Stimulated activated CD8-positive, alpha-beta memory T cell treated with anti-CD3 and anti-CD28 coated beads, Interleukin-12 subunit alpha, Interleukin-12 subunit beta, amount 100 ng/mL, for 1 hour (primary cell): Measurements from ENCODE around the gene KCNA2.

ENCODE experiments used
- DNase-seq: peaks from one replicate; pipeline ENCODE4 v3.0.0-alpha.2; 2020; ENCODE audit warnings: low read depth

KCNA2 gene

DNA sequence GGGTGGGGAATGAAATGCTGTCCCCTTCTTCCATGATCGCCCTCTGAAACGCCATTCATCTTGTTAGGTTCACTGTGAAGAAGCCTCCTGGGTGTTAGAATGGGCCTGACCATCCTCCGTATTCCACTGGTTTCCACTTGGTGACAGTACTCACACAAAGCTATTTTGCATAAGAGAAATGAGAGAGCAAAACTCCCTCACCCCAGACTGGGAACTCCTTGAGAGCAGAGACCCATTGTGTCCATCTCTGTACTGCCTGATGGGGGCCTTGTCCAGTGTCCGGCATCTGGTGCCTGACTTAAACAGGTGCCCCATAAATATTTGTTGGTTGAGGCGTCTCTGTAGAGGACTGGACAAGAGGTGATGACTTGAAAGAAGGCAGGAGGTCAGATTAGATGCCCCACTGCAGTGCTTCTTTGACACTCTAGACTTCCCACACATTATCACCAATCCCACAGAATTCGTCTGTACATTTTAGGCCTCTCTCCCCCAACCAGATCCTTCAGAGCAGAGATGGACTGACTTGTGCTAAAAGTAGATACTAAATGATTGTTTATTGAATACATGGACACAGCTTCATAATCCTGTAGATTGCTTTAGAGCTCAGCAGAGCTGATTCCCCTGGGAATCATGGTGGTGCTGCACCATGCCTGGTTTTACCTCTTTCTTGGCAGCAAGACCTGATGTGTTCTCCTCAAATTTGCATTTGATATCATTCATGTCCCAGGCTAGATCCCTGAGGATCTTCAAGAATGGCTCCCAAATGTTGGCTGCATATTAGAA is 22.4 kb upstream of the KCNA2 start:
- DNase-seq, result no peak

DNA sequence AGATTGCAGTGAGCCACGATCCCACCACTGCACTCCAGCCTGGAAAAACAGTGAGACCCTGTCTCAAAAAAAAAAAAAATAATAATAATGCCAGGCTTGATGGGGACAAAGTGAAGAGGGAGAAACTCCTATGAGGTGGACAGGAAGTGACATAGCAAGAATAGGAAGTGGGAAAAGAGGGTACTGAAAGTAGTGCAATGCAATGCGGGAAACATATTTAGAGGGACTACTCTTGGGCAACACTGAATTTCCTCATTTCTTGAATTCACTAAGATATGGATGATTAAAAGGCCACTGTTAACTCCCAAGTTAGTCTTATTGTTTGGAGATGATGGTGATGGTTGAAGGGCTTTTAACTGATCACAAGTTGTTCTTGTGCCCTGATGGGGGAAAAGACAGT is 21.6 kb upstream of the KCNA2 start:
- no peak for DNase-seq

DNA sequence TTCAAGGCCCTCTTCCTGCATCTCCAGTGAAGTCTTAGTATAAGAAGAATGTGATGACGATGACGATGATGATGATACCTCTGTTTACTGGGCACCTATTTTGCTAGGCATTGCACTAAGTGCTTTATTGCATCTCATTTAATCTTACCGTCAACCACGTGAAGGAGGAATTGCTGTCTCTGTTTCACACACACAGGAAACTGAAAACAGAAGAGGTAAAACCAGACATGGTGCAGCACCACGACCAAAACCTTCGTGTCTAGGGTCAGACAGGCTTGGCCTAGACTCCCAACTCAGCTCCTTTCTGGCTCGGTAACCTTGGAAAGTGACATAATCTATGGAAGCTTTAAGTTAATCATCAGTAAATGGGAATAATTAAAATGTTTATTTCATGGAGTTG is 20.7 kb upstream of the KCNA2 start:
- DNase-seq, result no peak

DNA sequence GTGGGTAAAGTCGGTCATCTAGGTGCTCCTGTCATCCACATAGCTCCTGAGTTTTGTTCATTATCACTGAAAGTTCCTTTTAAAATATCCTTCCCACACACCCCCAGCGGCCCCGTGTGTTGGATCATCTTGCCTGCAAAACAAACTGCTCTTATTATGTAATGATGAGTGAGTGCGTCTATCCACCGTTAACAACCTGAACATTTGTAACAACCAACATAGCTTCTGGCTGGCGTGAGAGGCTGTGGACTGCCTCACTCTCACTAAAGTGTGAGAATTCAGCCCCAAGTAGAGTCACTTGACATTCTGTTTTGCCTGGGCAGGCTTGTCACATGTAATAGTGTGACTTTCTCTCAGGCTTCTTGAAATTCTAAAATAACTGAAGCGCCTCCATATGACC is 14.5 kb upstream of the KCNA2 start:
- DNase-seq, result no peak

DNA sequence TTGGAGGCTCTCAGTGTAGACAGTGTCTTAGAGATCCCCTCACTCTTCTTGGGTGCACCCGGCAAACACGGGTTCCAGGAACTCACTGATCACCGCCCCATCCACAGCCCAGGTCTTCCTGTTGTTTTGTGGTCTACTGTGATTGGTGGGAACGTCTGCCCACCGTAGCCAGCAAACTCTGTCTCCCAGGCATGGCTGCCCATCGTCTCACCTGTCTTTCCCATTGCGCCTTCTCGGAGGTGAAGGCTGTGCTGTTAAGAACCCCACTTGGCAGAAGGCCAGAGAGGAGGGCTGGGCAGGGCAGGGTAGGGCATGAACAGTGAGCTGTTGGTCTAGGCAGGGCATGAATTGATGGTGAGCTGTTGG is 14.1 kb upstream of the KCNA2 start:
- no peak for DNase-seq

DNA sequence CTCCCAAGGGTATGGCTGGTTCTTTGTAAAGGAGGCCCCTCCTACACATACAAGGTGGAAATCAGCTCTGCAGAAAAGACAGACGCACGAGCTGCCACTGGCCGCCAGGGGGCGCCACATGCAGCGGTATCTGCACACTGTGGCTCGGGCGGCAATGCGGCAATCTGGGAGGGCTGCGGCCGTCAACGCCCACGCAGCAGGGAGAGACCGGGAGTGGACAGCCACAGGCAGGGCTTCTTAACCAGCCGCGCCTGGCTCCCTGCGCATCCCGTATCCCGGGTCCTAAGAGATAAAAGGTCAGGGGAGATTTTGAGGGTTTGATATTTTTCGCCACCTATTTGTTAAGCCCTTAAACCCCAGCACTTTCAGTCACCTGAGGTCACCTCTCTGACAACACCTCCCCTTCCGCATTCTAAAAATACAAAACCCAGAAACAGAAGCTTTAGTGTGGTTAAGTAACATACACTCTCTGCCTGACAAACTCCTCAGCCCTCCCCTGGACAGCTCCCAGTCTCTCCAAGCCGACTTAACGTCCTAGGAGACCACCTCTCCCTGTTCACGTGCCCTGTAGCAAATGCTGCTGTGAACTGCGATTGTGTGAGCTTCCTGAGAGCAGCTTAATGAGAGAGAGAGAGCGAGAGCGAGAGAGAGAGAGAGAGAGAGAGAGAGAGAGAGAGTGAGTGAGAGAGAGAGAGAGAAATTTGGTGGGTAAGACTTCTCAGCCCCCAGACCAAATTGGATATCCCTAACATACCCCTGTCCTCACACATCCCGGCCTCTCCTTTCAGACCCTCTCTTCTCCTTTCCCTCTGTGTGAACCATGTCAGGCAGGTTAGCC is 13.5 kb upstream of the KCNA2 start:
- peak; percentile 85 for DNase-seq

DNA sequence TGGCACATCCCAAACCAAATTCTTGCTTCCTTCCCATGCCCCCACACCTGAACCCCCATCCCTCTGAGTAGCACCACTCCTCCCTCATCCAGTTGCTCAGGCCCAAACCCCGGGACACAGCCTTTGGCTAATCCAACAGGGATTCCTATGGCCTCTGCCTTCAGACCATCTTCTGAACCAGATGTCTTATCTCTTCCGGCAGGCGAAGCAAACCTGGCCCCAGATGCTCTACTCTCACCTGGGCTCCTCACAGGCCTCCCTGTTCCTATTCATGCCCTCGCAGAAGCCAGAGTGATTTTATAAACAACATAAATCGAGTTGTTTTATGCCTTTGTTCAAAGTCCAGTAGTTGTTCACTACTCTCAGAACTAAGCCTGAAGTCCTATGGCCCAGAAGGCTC is 12.5 kb upstream of the KCNA2 start:
- no peak for DNase-seq

DNA sequence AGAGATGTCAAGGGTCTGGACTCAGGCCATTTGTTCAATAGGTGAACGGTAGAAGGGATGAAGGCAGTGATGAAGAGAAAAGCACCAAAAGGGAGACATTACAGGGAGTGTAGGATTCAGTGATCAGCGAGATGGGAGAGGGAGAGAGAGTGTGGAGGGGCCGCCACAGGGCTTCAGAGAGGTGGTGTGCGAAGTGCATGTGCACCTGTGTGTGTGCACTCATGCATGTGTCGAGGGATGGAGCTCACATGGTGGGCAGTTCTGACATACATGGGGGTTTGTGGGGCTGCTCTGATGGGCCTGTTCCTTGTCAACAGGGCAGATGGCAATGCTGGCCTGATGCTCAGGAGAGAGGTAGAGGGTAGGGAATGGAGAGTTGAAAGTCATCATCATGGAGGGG is 11.4 kb upstream of the KCNA2 start:
- DNase-seq, result no peak

DNA sequence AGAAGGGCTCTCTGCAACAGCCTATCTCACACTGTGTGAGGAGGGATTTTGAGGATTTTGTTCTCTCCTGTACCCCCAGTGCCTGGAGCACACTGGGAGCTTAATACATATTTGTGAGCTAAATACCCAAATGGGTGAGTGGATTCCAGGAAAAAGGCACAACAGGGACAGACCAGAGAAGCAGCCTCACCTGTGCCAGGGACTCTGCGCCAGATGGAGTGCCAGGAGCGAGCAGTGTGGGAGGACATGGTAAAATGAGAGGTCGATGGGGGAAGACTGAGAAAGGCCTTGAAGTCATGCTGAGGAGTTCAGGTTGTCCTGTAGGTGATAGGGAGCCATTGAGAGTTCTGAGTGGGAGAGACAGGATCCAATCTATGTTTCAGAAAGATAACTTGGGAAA is 11.0 kb upstream of the KCNA2 start:
- no peak for DNase-seq

DNA sequence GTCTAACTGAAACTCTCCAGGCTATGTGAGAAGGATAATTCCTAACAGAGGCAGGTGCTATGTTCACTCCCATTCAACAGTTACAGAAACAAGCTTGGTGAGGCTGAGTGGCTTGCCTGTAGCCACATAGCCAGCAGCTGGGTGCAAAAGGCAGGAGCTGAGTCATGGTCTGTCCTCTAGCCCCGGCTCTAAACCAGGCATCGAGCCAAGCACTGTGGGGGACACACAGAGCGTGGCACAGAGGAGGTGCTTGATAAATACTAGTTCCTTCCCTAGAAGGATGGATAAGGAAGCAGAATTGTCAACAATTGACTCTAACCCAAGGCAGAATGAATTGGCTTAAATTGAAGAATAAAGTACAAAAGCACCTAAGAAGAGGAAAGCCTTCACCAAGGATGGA is 10.4 kb upstream of the KCNA2 start:
- DNase-seq, result no peak

DNA sequence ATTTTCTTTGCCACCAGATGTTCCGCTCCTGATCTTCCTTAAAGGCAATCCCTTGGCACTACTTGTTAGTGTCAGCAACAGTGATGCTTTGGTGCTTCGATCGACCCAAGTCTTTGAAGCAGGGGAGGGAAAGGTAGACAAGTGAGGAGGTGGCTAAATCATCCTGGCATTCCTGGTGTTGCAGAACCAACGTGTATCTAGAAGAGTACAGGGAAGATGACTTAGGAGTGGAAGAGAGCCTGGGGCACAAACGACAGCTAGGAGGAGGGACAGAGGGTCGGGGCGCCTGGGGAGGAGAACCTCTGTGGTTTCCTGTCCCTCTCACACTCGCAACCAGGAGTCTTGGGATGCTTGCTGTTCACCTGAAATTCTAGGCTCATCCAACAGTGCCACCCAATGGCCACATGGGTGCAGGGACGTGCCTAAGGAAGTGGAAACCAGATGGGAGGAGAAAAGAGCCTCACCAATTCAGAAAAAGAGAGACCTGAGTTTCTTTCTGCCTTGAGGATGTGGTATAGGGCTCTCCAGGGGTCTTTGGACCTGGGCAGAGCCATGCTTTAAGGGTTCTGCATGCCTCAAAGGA is 9.5 kb upstream of the KCNA2 start:
- peak; percentile 26 for DNase-seq

DNA sequence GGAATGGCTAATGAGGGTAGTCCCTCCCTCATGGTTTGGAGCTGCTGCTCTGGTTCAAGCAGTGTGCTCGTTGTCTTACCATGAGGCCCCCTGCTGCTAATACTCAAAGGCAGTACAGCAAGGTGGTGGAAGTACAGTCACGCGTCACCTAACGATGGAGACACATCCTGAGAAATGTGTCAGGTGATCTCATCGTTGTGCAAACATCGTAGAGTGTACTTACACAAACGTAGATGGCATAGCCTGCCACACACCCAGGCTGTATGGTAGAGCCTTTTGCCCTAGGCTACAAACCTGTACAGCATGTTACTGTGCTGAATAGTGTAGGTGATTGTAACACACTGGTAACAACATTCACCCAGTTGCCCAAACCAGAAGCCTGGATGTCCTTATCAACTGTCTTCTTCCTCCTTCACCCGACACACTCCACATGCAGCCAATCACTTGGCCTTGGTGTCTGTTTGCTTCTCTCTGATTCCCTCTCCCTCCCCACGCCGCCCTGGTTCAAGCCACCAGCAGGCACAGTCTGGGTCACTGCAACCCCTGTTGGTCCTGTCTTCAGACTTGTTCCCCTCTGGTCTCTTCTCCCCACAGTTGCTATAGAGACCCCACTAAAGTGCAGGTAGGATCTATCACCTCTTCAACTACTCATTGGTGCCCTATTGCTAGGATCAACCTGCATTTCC is 6.0 kb upstream of the KCNA2 start:
- DNase-seq, result no peak

DNA sequence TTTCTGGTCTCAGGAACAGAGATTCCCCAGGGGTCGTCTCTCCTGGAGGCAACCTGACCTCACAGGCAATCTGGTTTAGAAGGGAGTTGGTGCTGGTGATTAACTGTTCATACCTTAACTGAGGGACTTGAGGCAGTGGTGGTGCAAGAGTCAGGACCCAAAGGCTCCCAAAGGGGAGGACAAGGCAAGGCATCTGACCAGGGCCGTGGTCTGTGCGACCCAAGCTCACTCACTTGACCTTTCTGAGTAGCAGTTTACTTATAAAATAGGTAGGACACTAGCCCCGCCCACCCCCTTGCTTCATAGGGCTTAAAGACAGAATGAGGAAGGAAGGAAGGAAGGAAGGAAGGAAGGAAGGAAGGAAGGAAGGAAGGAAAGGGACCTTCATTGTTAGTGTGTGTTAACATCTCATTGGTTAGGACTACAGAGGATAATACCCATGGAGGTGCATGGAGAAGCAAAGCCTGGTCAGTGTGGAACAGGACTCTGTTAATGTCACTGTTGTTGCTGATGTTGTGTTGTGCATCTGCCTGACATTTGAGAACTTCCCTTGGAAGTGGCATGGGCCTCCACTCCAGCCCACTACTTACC is 4.6 kb upstream of the KCNA2 start:
- no peak for DNase-seq

DNA sequence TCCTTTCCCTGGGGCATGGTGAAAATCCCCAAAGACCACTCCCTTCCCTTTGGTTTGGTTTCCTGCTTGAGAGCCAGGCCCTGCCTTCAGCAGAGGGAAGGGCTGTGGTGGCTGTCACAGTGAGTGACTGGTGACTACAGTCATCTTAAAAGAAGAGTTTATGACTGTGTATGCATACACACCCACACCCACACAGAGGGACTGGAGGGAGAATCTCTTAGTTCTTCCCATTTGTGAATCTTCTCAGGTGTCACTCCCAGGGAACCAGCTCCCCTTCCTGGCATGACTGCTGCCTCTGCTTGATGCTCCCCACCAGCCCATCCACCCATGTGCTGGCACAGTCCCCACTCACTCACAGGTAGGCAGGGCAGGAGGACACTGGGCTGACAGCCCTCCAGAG is 3.9 kb upstream of the KCNA2 start:
- DNase-seq, result no peak

DNA sequence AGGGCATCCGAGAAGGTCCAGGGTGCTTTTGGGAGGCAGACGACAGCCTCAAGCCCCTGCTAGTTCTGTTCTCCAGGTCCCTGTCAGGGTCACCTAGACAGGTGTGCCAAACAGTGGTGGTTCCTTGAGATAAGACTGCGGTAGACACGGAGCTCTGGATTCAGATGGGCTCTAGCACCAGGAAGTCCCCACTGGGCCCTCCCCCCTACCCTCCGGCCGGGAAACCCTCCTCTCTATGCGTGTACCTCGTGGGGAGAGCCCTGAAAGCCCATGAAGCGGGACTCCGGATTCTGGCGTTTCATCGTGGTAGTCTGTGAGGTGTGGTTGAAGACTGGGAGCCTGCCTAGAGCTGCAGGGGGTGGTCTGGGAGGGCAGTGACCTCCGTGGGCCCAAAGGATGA is 2.1 kb upstream of the KCNA2 start:
- no peak for DNase-seq

DNA sequence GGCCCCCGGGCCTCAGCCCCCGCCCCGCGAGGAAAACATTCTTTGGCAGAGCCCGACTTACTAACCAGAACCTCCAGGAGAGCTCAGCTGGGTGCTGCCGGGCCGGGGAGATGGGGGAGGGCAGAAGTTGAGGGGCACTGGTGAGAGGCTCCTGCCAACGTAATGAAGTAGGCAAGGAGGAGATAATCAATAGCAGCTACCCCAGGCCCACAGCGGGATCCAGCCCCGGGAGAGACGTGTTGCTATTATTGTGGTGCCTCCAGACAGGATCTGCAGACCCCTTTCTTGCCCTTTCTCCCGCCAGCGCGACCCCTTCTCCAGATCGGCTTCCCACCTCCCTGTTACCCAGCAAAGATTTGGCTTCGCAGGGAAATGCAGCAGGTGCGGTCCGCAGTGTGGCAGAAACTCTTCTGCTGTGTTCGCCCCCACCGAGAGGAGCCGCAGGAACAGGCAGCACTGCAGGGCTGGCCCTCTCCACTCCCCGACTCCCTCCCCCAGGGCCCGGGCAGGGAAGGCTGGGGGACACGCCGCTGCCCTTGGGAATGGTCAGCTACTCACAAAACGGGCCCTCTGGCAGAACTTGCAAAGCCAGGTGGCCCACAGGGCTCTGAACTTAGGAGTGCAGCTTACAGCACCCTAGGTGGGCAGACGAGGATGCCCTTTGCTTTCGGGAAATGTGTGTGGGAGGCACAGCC is 1.5 kb upstream of the KCNA2 start:
- DNase-seq, result no peak

DNA sequence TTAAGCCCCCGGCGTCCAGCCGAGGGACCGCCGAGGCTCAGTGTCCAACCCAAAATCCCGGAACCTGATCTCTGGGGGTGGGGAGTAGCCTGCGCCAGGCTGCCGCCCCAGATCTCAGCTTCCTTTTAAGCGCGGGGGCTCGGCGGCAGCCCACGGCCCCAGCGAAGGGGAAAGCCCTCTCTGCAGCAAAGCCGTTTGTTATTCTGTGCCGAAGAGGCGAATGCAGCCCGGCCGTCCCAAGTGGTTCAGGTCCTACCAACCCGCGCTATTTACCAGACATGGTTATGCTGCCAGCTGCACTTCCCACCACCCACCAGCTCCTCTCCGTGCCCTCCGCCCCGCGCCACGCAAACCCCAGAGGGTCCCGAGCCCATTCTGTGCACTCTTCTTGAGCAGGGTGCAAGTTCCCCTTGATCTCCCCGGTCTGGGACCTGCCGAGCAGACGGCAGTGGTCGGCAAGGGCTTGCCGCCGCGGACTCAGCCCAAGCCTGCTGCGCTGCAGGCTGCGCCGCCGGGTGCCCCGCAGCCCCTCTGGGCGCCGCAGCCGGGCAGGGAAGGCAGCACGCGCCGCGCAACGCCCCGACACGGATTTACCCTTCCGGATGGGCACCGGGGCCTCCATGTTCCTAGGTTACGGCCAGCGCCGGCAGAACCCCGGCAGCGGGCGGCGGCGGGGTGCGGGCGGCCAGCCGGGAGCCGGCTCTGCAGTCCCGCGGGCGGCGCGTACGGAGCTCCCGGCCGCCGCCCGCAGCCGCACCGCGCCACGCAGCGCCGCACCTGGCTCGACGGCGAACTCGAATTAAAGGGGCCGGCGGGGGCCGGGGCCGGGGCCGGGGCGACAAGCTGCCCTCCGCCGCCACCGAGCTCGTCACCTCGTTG is 738 bp upstream of the KCNA2 start:
- DNase-seq, result no peak

DNA sequence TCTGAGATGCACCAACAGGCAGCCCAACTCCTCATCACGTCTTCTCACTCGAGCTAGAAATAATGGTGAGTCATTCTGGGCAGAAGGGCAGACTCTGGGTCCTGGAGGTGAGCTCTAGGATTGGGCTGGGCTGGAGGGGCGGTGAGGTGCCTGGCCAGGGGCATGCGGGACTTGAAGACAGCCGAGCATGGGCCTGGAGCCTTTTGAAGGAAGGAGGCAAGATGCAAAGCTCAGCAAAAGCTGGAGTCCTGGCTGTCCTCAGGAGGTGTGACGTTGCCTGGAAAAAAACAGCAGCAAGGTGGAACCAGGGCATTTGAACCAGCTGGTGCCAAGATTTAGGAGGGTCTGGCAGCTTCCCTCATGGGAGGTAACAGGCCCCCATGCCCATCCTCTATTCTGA is 712 bp downstream of the KCNA2 start:
- DNase-seq, result no peak

DNA sequence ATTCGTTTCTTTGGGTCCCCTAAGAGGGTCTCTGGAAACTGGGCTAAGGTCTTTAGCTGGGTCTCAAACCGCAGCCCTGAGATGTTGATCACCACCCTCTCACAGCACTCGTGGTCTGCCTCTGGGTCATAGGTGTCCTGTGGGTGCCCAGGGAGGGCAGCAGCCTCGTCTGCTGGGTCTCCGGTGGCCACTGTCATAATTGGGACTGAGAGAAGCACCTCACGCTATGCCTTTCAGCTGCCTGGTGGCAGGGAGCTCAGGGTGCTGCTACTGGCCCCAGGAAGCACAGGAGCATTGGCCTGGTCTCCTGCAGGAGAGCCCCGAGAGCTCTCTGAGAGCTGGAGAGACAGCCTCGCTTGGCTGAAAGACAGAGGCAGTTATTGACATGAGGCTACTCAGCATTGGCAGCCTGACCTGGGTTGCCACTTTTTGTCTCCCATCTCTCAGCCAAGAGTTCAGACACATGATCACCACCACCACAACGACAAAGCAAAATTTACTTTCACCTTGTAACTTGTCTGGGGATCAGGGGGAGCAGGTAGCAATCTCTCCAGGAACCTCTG is 1.5 kb downstream of the KCNA2 start:
- no peak for DNase-seq

DNA sequence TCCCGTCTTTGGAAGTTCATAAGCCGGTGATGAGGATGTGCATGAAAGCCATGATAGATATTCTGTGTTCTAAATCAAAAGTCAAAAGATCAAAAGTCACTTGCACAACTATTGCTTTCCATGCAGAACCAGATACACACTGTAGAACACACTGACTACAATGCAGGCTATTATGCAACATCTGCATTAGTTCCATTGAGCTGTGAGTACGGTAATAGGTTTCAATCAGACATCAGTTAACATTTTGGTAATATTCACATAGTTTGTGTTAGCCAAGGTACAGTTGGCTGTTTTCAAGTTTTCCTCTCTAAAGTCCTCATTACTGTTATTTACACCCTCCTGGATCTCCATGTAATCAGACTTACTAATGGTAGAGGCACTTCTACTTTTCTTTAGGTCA is 3.1 kb downstream of the KCNA2 start:
- no peak for DNase-seq
